AG08396 (cell line): ENCODE data around the gene CIAO2A.

ENCODE experiments used
- DNase-seq: peaks from one replicate; pipeline ENCODE4 v3.0.0; 2012; ENCODE audit warnings: low spot score, mixed read lengths

CIAO2A gene

DNA sequence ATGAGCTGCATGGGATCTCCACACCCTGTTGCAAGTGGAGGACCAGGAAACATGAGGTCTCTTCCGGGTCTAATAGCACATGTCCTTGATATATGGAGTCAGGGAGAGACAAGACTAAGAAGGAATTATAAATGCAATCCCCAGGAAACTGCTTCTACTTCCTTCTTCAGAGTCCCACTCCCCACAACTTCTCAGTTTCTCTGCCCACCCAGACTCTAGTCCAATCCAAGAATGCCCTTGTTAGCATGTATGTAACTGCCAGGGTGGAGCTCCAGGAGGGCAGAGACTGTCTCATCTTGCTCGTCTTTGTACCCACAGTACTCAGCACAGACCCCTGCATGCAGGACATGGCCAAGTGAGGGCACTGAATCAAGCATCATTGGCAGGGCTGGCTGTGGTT, 55.7 kb downstream of the CIAO2A start:
- no peak for DNase-seq

DNA sequence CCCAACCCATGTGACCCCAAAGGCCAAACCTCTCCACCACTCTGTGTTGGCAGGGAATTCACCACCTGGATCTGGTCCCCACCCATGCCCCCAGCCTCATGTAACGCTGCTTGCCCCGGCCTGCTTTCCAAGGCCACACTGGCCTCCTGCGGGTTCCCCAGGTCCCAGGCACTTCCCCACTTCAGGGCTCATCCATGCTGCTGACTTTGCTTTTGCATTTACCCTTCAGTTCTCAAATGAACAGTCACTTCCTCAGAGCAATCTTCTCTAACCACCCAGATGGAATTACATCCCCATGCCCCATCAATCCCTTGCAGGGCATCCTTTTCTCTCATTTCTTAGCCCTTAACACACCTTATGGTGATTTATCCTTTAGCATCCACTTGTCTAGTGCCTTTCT, 56.5 kb downstream of the CIAO2A start:
- no peak for DNase-seq

DNA sequence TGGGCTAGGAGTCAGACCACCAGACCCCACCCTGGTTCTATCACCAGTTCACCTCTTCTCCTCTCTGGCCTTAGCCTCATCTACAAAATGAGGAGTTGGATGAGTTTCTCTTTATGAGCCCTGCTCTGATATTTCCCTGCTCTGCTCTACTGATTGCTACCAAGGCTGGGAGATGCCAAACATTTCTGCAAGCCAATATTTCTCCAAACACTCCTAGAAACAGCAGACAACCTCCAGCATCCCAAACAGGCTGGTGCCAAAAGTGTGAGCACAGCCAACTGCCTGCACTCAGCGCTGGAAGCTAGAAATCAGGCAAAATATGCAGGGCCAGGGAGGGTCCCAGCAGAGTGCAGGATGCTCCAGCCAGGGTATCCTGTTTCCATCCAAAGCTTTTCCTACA, 58.1 kb downstream of the CIAO2A start:
- DNase-seq, result no peak

DNA sequence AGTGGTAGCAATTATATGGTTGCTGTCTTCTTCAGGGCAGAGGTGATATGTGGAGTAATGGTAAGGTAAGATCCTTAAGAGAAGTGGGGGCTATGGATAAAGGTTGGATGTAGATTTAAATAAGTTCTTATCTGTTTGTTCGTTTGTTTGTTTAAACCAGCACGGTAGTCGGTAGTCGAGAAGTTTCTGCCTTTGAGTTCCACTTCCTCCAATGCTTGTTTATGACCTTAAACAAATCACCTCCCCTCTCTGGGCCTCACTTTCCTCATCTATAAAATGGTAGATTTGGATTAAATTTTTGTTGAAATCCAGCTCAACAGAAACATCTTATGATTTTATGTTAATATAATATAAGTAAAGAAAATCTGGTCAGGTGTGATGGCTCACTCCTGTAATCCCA, 59.1 kb downstream of the CIAO2A start:
- DNase-seq, result no peak

DNA sequence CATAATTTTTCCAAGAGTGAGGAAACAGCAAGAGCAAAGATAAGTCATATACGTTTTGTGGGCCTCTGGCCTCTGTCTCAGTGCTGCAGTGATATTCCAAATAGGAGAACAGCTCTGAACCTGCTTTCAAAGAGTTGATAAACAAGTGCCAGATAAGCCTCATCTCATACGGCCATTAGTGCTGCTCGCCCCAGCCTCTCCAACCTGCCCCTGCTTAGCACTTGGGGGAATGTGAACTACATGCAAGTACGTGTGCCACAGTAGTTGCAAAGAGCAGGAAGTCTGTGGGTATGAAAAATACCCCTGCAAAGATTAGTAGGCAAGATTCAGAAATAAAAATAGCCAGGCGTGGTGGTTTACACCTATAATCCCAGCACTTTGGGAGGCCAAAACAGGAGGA, 61.3 kb downstream of the CIAO2A start:
- DNase-seq, result no peak

DNA sequence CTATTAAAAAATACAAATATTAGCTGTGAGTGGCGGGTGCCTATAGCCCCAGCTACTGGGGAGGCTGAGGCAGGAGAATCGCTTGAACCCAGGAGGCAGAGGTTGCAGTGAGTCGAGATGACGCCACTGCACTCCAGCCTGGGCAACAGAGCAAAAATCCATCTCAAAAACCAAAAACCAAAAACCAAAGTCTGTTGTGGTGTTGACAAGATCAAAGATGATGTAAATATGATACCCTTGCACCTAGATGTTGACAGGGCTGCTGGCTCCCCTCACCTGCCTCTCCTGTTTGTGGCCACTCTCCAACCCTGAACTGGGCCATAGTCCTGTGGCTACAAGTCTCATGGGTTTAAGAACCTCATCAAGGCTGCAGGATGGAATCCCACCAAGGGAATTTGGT, 63.5 kb downstream of the CIAO2A start:
- no peak for DNase-seq

DNA sequence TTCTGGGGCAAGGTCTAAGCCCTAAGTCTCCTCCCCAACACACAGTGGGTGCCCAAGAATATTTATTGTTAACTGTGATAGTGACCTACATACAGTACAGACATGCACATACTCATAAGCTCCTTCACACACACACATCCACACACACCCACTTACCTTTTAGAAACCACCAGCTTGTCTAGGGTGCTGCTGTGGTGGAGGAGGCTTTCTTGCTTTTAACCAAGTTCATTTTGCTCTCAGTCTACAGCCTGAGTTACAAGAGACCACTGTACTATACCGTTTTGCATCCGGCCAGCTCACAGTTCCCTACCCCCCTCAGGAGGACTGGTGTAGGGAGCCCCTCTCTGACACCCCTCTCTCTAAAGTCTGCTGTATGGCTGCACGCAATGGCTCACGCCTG, 64.0 kb downstream of the CIAO2A start:
- no peak for DNase-seq

DNA sequence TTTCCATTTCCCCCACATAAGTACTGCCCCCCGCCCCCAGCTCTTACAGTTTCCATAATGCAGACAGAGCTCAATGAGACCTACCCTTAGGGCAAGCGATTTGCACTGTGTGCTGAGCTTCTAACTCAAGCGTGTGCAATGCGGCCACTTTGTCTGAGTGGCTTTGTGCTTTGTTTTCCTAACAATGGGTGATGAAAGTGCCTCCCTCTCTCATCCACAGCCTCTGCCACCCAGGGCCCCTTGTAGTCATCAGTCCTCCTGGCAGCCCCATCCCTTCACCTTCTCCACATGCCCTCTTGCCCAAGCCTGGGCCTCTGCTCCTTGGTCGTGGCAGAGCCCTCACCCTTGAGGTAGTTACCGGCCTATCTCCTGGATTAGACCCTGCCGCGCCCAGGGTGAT, 64.5 kb downstream of the CIAO2A start:
- DNase-seq, result no peak

DNA sequence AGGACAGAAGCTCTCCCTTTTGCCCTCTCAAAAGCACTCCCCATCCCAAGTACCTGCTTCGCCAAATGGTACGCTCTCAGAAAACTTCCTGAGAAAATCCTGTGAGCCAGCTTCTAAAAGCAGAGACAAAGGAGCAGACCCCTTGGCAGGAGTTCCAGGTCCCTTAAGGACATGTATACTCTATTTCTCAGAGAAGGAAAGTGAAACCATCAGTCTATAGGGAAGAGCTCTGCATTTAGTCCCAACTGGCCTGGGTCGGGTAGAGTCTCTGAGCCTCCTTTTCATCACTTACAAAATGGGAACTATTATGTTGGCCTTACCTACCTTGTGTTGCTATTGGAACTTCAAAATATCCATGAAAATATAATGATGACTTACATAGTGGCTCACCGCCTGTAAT, 67.0 kb downstream of the CIAO2A start:
- no peak for DNase-seq

DNA sequence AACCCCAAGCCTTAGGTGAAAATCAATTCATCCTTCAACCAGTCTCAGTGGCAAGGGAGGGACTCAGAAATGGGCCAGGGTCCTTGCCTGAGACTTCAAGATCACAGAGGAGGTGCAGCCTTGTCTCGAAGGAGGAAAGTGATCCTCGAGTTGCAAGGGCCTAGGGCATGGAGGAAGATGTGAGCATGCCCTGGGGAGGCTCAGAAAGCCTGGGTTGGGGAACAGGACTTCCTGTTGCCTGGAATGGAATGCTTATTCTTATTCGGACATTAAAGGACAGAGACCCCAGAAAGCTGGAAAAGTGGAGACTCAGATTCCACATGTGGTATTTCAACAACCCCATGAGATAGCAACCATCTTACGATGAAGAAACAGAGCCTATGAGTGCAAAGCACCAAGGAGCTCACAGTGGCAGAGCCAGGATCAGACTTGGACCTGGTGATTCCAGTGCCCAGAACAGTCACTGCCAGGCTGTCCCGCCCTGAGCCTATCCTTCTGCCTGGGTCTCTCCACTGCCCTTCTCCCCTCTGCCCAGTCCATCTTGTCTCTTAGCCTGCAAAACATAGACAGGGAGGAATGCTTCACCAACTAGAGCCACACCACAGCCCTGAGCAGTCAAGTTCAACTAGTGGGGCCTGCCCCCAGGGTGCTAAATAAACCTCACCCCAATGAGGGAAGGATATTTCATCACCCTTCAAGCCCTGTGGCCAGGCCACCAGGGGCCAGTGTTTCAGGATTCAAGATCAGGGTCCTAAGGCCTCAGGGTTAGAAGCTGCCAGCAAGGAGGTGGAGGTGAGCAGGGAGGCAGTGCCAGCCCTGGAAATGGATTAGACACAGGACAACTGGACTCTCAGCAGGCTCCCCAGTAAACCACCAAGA, 69.2 kb downstream of the CIAO2A start:
- DNase-seq, result no peak

DNA sequence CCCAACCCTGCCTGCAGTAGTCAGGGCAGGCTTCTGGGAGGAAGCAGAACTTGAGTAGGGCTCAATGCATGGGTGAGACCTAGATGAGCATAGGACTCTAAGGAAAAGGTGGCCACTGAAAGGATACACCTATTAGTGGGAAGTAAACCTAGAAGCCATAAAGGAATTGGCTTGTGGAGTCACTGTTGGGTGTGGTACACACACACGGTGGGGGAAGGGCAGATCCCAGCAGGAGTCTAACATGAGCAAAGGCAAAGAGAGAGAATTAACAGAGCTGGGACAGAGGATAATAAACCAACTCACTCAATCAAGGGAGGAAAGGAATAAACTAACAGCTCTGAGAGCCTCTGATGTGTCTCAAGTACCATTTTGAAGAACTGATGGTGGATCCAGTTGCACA, 70.4 kb downstream of the CIAO2A start:
- no peak for DNase-seq

DNA sequence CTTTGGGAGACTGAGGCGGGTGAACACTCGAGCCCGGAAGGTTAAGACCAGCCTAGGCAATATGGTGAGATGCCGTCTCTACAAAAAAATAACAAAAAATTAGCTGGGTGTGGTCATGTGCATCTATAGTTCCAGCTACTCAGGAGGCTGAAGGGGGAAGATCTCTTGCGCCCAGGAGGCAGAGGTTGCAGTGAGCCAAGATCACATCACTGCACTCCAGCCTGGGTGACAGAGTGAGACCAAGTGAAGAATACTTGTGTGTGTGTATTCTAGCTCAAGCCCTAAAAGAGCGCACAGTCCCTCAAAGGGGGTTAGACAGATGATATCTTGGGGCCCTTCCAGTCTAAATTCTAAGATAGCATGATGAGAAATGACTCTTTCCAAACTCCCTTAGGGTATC, 71.1 kb downstream of the CIAO2A start:
- no peak for DNase-seq
